Activated naive CD4-positive, alpha-beta T cell treated with anti-CD3 and anti-CD28 coated beads, Interleukin-2, amount 50 U/mL, for 72 hours (primary cell): ENCODE results near the gene TMEM115. TPM values are rescaled to one million over a fixed set of nuclear protein-coding genes. Genes with fewer than 3 reads are reported as not detected.

Source experiments
- ATAC-seq, 2 donors: fragments of 150-1000 bp; cut with Tn5 transposase; 2 replicates each; pipeline ENCODE4 v1.10.0; 2021; ENCODE audit warnings: mild to moderate bottlenecking in 2 of 2, moderate library complexity in 2 of 2
- DNase-seq, 2 donors: peaks; one replicate each; pipeline ENCODE4 v3.0.0; 2021 to 2022; ENCODE audit warnings: low spot score in 2 of 2
- H3K27ac Mint-ChIP-seq, 2 donors: one replicate each; pipeline ENCODE4 v1.8.0; 2022; ENCODE audit warnings: mild to moderate bottlenecking in 2 of 2, mixed read lengths in 2 of 2
- H3K36me3 Mint-ChIP-seq, 2 donors: one replicate each; pipeline ENCODE4 v1.8.0; 2022; ENCODE audit warnings: mixed read lengths in 2 of 2
- H3K9me3 Mint-ChIP-seq, 2 donors: one replicate each; pipeline ENCODE4 v1.8.0; 2022; ENCODE audit warnings: mixed read lengths in 2 of 2
- total RNA-seq, 2 donors: library from RNA; stranded (reverse); gene quantifications; one replicate each; pipeline ENCODE4 v1.2.3, GENCODE V29; 2022

The TMEM115 gene
- 10 to 100 TPM; 10.9 to 15.1 TPM for total RNA-seq

GRCh38 chr3:50358911-50359759 is at the start of gene TMEM115:
Gene TMEM115, minus strand, starts transcription at chr3:50359521. Its CDS starts 458 bp downstream, at chr3:50359063.
- DNase-seq (peak; percentile 90 to 95), ATAC-seq (peak; percentile 100)
- Mint-ChIP-seq H3K9me3 (no peaks in the 10 kb centered on the region), H3K27ac (peak within 1 kb of the TSS; percentile 92 to 99), H3K36me3 (peaks cover 12 to 17% of the 10 kb centered on the region in 2 donors)

- Mint-ChIP-seq H3K27ac (no peak overlapping the region), H3K36me3 (no peaks in the 10 kb centered on the region), H3K9me3 (peaks cover 0 to 5% of the 10 kb centered on the region in 2 donors)
- DNase-seq (no peak), ATAC-seq (no peak)
Measured at GRCh38 chr3:50408443-50408944, 49.2 kb upstream of the TMEM115 start.

- ATAC-seq (no peak), DNase-seq (no peak)
- peaks cover 0 to 5% of the 10 kb centered on the region in 2 donors for H3K9me3 Mint-ChIP-seq
- H3K27ac Mint-ChIP-seq: no peak overlapping the region
- no peaks in the 10 kb centered on the region for H3K36me3 Mint-ChIP-seq
Measured at GRCh38 chr3:50406487-50406886, 47.2 kb upstream of the TMEM115 start.

- H3K27ac Mint-ChIP-seq: no peak overlapping the region
- DNase-seq: peak in 1 of 2 donors; percentile 52
- ATAC-seq: no peak
- no peaks in the 10 kb centered on the region for H3K36me3 Mint-ChIP-seq
- peaks cover 0 to 5% of the 10 kb centered on the region in 2 donors for H3K9me3 Mint-ChIP-seq
Measured at GRCh38 chr3:50405249-50405648, 45.9 kb upstream of the TMEM115 start.

- H3K9me3 Mint-ChIP-seq: peaks cover 0 to 5% of the 10 kb centered on the region in 2 donors
- no peak for ATAC-seq
- no peak overlapping the region for H3K27ac Mint-ChIP-seq
- no peak for DNase-seq
- no peaks in the 10 kb centered on the region for H3K36me3 Mint-ChIP-seq
Measured at GRCh38 chr3:50401978-50402595, 42.8 kb upstream of the TMEM115 start.

- H3K27ac Mint-ChIP-seq: peak overlapping the region in 1 of 2 donors; percentile 12
- H3K36me3 Mint-ChIP-seq: no peaks in the 10 kb centered on the region
- ATAC-seq: no peak
- no peaks in the 10 kb centered on the region for H3K9me3 Mint-ChIP-seq
- no peak for DNase-seq
Measured at GRCh38 chr3:50396502-50396901, 37.2 kb upstream of the TMEM115 start.

GRCh38 chr3:50395070-50395860 is 35.9 kb upstream of the TMEM115 start:
- no peak for ATAC-seq
- no peak for DNase-seq
- H3K36me3 Mint-ChIP-seq: no peaks in the 10 kb centered on the region
- no peaks in the 10 kb centered on the region for H3K9me3 Mint-ChIP-seq
- no peak overlapping the region for H3K27ac Mint-ChIP-seq

- no peak for DNase-seq
- H3K27ac Mint-ChIP-seq: no peak overlapping the region
Measured at GRCh38 chr3:50393061-50393460, 33.7 kb upstream of the TMEM115 start.

GRCh38 chr3:50392101-50392715 is 32.9 kb upstream of the TMEM115 start:
- ATAC-seq (peak in 1 of 2 donors; percentile 43), DNase-seq (no peak)
- H3K27ac Mint-ChIP-seq: no peak overlapping the region
- H3K9me3 Mint-ChIP-seq: no peaks in the 10 kb centered on the region
- no peaks in the 10 kb centered on the region for H3K36me3 Mint-ChIP-seq

More at GRCh38 chr3:50393061-50393460, 33.7 kb upstream of the TMEM115 start:
- ATAC-seq: peak in 1 of 2 donors; percentile 11
- H3K9me3 Mint-ChIP-seq: no peaks in the 10 kb centered on the region
- no peaks in the 10 kb centered on the region for H3K36me3 Mint-ChIP-seq

- no peaks in the 10 kb centered on the region for H3K9me3 Mint-ChIP-seq
- ATAC-seq (no peak), DNase-seq (no peak)
- H3K27ac Mint-ChIP-seq: peak overlapping the region; percentile 57 to 68
- no peaks in the 10 kb centered on the region for H3K36me3 Mint-ChIP-seq
Measured at GRCh38 chr3:50390508-50391224, 31.3 kb upstream of the TMEM115 start.

GRCh38 chr3:50389414-50389767 is 30.1 kb upstream of the TMEM115 start:
- no peaks in the 10 kb centered on the region for H3K36me3 Mint-ChIP-seq
- H3K9me3 Mint-ChIP-seq: no peaks in the 10 kb centered on the region
- no peak overlapping the region for H3K27ac Mint-ChIP-seq
- ATAC-seq (no peak), DNase-seq (no peak)

- no peaks in the 10 kb centered on the region for H3K36me3 Mint-ChIP-seq
- DNase-seq: no peak
- no peak overlapping the region for H3K27ac Mint-ChIP-seq
- no peaks in the 10 kb centered on the region for H3K9me3 Mint-ChIP-seq
- ATAC-seq: no peak
Measured at GRCh38 chr3:50388720-50389413, 29.5 kb upstream of the TMEM115 start.

- no peaks in the 10 kb centered on the region for H3K36me3 Mint-ChIP-seq
Measured at GRCh38 chr3:50388016-50388719, 28.8 kb upstream of the TMEM115 start.

GRCh38 chr3:50385754-50386153 is 26.4 kb upstream of the TMEM115 start:
- ATAC-seq (no peak), DNase-seq (no peak)
- H3K9me3 Mint-ChIP-seq: no peaks in the 10 kb centered on the region
- no peaks in the 10 kb centered on the region for H3K36me3 Mint-ChIP-seq
- H3K27ac Mint-ChIP-seq: peak overlapping the region in 1 of 2 donors; percentile 44

More at GRCh38 chr3:50388016-50388719, 28.8 kb upstream of the TMEM115 start:
- DNase-seq: no peak
- no peak for ATAC-seq
- H3K9me3 Mint-ChIP-seq: no peaks in the 10 kb centered on the region
- H3K27ac Mint-ChIP-seq: no peak overlapping the region

- Mint-ChIP-seq H3K9me3 (no peaks in the 10 kb centered on the region), H3K27ac (no peak overlapping the region), H3K36me3 (no peaks in the 10 kb centered on the region)
- ATAC-seq: no peak
- no peak for DNase-seq
Measured at GRCh38 chr3:50383750-50384149, 24.4 kb upstream of the TMEM115 start.
